HL-60 (cell line): ENCODE data around the gene FARS2.
A peak's percentile ranks its signal among the peaks of the same experiment; 100 is the strongest.

Experiments used
- DNase-seq, 2 experiments: peaks; one replicate each; pipeline ENCODE4 v3.0.0-alpha.2; 2010 to 2020; ENCODE audit warnings: low read depth in 1 of 2, low spot score in 1 of 2
- H3K27ac ChIP-seq: fragments of 250-450 bp; sonication (Bioruptor Pico); replicated peaks from 2 replicates; pipeline ENCODE4 v1.5.1; 2020; ENCODE audit warnings: mild to moderate bottlenecking, moderate library complexity
- H3K27me3 ChIP-seq: fragments of 250-450 bp; sonication (Bioruptor Pico); 2 replicates; pipeline ENCODE4 v1.5.1; 2021; ENCODE audit warnings: mild to moderate bottlenecking, moderate library complexity; ENCODE audit not compliant: insufficient read depth, poor library complexity, severe bottlenecking
- H3K4me3 ChIP-seq: replicated peaks from 2 replicates; pipeline ENCODE4 v1.5.1; 2011; ENCODE audit warnings: mild to moderate bottlenecking, control low read depth, low read length; ENCODE audit not compliant: insufficient read depth
- CTCF ChIP-seq: IDR thresholded peaks from one replicate; pipeline ENCODE4 v1.5.1; 2011; ENCODE audit warnings: low read length, control low read depth, inconsistent platforms; ENCODE audit not compliant: insufficient read depth
- GABPA ChIP-seq: IDR thresholded peaks from 2 replicates; pipeline ENCODE4 v1.6.1; 2012; ENCODE audit warnings: low read depth
- POLR2AphosphoS5 ChIP-seq: IDR thresholded peaks from 2 replicates; pipeline ENCODE4 v1.6.1; 2012; ENCODE audit warnings: low read depth
- REST ChIP-seq: IDR thresholded peaks from 2 replicates; pipeline ENCODE4 v1.6.1; 2012; ENCODE audit warnings: low read depth; ENCODE audit not compliant: insufficient replicate concordance
- SPI1 ChIP-seq: IDR thresholded peaks from 2 replicates; pipeline ENCODE4 v1.6.1; 2012; ENCODE audit warnings: low read depth, mild to moderate bottlenecking, borderline replicate concordance

The FARS2 gene

GRCh38 chr6:5230081-5230480, 31.2 kb upstream of the FARS2 start:
- TF ChIP-seq REST (no peak), CTCF (no peak), SPI1 (no peak), POLR2AphosphoS5 (no peak), GABPA (no peak)
- Histone ChIP-seq H3K27ac (no peak overlapping the region), H3K4me3 (no peak overlapping the region), H3K27me3 (no peaks in the 10 kb centered on the region)
- DNase-seq = no peak

GRCh38 chr6:5231289-5231688, 30.0 kb upstream of the FARS2 start:
- no peaks in the 10 kb centered on the region for H3K27me3 ChIP-seq
- H3K4me3 ChIP-seq = no peak overlapping the region
- TF ChIP-seq GABPA = no peak
- no peak for TF ChIP-seq CTCF
- TF ChIP-seq REST = no peak
- TF ChIP-seq POLR2AphosphoS5 = no peak
- no peak for TF ChIP-seq SPI1
- no peak overlapping the region for H3K27ac ChIP-seq
- DNase-seq = no peak

GRCh38 chr6:5234874-5235273, 26.4 kb upstream of the FARS2 start:
- DNase-seq = peak; percentile 29 to 64
- TF ChIP-seq REST = no peak
- TF ChIP-seq CTCF = no peak
- no peak for TF ChIP-seq POLR2AphosphoS5
- TF ChIP-seq GABPA = no peak
- TF ChIP-seq SPI1 = no peak
- H3K27ac ChIP-seq = no peak overlapping the region
- H3K27me3 ChIP-seq = no peaks in the 10 kb centered on the region
- H3K4me3 ChIP-seq = no peak overlapping the region
